AG09319 (cell line): ENCODE data around the gene MAST4.

Experiments used
- DNase-seq: peaks from one replicate; pipeline ENCODE4 v3.0.0-alpha.2; 2010; ENCODE audit warnings: low read depth; ENCODE audit errors: extremely low read depth
- TF ChIP-seq, protein P1 (sequence below): IDR thresholded peaks from 2 replicates; pipeline ENCODE4 v1.5.1; 2011; ENCODE audit warnings: low read depth, mild to moderate bottlenecking, inconsistent platforms, low read length, moderate library complexity

MAST4 gene

DNA sequence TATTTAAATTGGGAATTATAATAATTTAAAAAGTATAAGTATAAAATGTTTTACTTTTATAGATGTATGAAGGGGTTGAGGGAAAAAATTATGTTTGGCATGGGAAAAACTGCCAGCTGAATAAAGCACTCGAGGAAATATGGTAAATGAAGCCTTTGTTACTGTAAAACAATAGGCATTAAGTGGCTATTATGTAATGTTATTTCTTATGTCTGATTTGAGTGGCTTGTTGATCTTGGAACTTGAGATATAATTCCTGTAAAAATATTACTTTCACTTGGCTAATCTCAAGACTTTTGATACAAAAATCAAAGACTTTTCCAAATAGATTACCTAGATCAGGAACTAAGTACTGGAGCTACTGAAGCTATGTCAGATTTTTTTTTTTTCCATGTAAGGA lies 417.5 kb downstream of the MAST4 start:
- TF ChIP-seq, protein P1, sequence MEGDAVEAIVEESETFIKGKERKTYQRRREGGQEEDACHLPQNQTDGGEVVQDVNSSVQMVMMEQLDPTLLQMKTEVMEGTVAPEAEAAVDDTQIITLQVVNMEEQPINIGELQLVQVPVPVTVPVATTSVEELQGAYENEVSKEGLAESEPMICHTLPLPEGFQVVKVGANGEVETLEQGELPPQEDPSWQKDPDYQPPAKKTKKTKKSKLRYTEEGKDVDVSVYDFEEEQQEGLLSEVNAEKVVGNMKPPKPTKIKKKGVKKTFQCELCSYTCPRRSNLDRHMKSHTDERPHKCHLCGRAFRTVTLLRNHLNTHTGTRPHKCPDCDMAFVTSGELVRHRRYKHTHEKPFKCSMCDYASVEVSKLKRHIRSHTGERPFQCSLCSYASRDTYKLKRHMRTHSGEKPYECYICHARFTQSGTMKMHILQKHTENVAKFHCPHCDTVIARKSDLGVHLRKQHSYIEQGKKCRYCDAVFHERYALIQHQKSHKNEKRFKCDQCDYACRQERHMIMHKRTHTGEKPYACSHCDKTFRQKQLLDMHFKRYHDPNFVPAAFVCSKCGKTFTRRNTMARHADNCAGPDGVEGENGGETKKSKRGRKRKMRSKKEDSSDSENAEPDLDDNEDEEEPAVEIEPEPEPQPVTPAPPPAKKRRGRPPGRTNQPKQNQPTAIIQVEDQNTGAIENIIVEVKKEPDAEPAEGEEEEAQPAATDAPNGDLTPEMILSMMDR = no peak

DNA sequence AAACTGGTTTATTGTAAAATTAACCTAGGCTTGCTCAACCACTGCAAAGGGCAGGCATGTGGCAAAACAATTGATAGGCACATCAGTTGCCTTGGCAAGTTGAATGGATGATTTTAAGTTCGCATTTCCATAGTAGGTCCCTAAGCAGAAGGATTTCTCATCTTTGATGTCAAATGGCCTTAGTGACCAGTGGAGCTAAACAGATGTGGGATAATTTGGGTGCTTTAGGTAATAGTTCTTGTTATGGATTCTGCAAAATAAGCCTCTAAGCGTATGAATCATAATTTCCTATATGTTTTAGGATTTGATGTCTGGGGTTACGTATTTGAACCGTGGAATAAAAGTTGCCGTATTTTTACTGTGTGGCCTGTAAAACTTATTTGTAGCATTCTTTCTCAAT lies 418.0 kb downstream of the MAST4 start:
- DNase-seq = no peak
- TF ChIP-seq, protein P1 = no peak

More for the DNA sequence above, 417.5 kb downstream of the MAST4 start:
- no peak for DNase-seq

DNA sequence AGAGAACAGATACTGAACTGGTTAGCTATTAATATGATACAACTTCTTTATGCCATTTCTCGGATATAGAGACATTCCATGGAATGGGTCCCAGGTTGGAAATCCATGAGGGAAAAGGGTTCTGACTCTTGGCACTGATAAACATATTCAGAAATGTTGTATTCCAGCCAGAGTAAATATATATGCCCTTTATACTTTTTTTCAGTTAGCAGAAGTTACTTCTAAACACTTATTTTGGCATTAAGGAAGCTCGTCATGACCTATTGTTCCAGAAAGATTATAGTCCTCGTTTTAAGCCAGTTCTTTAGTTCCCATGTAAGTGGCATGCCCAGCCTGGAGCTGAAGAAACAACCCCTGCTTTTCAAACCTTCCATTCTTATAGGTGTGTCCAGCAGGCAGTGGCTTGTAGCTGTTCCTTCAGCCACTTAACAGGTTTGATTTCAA lies 418.8 kb downstream of the MAST4 start:
- DNase-seq = no peak
- TF ChIP-seq, protein P1 = no peak

DNA sequence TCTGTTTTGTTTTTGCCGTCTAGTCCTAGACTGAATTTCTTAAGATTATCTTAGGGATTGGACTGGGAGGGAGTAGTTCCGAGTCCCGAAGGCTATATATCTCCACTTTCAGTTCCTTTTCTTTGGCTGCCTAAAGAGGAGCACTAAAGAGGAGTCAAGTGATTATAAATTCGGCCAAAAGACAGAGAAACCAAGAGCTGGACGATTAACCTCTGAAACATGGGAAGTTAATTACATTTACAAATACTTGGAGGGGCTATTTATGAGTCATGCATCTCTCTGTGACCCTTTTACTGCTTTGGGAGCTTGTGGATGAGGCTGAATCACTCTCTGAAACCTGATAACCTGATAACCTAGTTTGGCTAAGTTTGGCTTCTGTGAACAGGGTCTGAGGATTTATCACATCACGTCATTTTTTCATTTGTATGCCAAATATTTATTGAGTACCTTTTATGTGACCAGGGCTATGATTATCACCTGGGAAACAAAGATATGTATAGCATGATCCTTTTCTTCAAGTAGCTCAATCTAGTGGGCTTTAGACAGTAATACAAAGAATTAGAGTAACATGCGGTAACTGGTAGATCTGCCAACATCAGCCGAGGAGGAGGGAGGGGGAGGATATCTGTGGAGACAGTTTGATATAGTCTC lies 419.5 kb downstream of the MAST4 start:
- DNase-seq = no peak
- TF ChIP-seq, protein P1 = no peak

DNA sequence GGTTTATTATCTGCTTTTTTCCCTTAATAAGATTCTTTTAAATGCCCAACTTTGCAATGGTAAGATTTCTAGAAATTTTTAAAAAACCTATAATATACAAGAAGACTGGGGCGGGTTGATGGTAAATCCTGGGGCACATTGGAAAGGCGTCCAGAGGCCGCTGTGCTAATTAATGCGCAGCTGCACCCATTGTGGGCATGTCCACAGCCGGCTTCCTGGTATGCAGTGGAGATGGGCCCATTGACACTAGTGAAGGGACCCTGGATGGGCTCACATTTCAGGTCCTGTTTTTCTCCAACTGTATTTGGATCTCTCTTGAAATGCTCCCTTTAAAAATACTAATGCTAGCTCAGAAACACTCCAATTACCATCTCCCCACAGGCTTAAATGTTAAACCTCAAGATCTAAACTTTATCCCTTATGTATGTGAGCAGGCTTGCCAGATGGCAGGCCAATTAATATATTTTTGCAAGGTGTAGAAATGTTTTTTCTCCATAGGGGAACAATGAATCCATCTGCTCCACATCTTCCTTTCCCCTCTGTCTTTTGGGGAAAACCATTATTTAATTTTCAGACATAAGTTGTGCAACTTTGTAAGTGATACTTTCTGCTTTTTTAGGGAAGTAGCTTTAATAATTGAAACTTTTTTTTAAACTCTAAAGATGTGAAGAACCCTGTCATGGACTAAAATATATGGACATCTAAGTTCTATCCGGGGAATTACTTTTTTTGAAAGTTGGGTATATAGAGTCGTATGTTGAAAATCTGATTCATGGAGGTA lies 423.1 kb downstream of the MAST4 start:
- TF ChIP-seq, protein P1 = no peak
- DNase-seq = no peak

DNA sequence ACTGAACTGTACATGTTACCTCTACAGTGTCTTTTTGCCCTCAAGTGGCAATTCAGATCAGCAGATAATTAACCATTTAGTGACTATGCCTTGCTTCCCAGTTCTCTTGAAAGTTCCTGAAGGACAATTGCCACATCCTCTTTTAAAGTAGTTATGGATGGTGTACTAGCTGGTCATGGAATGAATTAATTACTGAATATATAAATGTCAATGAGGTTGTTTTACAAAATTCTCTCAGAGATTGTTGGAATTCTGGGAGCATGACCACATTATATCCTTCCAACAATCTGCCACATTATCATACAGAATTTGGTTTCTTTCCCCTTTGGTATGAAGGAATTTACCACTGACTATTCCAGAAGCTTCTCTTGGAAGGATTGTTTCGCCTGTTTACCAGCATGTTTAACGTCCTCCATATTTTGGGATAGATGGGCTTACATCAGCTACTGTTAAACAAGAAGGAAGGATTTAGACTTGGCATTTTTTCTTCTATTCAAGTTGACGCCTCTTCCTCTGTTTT lies 424.0 kb downstream of the MAST4 start:
- no peak for DNase-seq
- TF ChIP-seq, protein P1 = no peak

DNA sequence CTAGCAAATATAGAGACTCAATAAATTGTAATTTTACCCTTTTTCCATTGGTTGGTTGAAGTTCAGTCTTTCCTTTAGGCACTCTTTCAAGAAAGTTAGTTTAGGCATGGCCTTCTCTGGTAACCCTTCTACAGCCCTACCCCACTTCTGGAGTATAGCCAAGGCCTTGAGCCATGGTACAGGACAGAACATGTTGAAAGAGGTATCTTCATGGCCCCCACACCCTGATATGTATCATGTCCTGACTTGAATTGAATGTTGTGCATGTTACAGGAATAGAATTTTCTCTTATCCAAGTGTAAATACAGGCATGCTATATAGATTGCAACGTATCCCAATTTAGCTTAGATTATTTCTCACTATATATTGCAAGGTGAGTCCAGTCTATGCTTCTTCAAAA lies 424.8 kb downstream of the MAST4 start:
- no peak for DNase-seq
- TF ChIP-seq, protein P1 = no peak
